Vagina (tissue), 2 donors: ENCODE measurements around the gene MYRIP.

Source experiments
- CTCF ChIP-seq, 3 experiments: fragments of 450-650 bp in 2 of 3; fragments of 200-600 bp in 1 of 3; sonication (generic) in 1 of 3; IDR thresholded peaks; one replicate each; pipeline ENCODE4 v1.5.1; 2017 to 2019; ENCODE audit warnings: antibody characterized with exemption in 3 of 3, mild to moderate bottlenecking in 2 of 3, moderate library complexity in 2 of 3
- POLR2A ChIP-seq, 2 donors: fragments of 450-650 bp; IDR thresholded peaks; one replicate each; pipeline ENCODE4 v1.6.1; 2017; ENCODE audit warnings: antibody characterized with exemption in 2 of 2, mild to moderate bottlenecking in 2 of 2, moderate library complexity in 2 of 2
- POLR2AphosphoS5 ChIP-seq, 2 donors: sonication (generic); formaldehyde crosslinking; IDR thresholded peaks; one replicate each; pipeline ENCODE4 v1.9.0; 2017; ENCODE audit warnings: antibody characterized with exemption in 2 of 2, mild to moderate bottlenecking in 2 of 2, low read depth in 1 of 2; ENCODE audit not compliant: insufficient read depth in 1 of 2

- no peak for TF ChIP-seq CTCF (IDR thresholded peaks at IDR 0.05)
- TF ChIP-seq POLR2A (IDR thresholded peaks at IDR 0.05): no peak
- no peak for TF ChIP-seq POLR2AphosphoS5 (IDR thresholded peaks at IDR 0.05; ENCODE audit: insufficient read depth in 1 of 2, low read depth in 1 of 2)
These were observed 228.2 kb downstream of the MYRIP start for GRCh38 chr3:40037582-40037981.
